ENCODE measurements around the gene AGO4.

DNA sequence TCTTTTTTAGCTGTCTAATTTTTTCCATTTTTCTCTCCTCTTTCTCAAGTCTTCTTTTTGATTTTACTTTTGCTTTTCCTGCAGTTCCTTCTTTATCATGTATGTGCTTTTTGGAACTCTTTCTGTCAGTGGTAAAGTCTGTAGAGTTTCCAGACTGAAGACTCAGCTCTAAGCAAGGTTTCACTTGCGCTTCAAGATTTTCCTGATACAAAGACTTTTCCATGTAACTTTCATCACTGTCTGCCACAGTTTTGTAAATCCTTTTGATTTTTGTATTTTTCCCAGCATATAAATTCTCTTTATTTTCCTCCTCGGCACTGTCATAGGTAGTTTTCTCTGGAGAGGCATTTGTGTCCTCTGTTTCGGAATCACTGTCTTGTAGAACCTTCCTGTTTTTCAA, 43.5 kb upstream of the AGO4 start:
- TF ChIP-seq, protein P1, sequence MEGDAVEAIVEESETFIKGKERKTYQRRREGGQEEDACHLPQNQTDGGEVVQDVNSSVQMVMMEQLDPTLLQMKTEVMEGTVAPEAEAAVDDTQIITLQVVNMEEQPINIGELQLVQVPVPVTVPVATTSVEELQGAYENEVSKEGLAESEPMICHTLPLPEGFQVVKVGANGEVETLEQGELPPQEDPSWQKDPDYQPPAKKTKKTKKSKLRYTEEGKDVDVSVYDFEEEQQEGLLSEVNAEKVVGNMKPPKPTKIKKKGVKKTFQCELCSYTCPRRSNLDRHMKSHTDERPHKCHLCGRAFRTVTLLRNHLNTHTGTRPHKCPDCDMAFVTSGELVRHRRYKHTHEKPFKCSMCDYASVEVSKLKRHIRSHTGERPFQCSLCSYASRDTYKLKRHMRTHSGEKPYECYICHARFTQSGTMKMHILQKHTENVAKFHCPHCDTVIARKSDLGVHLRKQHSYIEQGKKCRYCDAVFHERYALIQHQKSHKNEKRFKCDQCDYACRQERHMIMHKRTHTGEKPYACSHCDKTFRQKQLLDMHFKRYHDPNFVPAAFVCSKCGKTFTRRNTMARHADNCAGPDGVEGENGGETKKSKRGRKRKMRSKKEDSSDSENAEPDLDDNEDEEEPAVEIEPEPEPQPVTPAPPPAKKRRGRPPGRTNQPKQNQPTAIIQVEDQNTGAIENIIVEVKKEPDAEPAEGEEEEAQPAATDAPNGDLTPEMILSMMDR (conservative IDR thresholded peaks at IDR 0.05 in 1 of 2, IDR thresholded peaks at IDR 0.05 in 1 of 2; ENCODE audit: low read depth in 1 of 2, low read length in 2 of 2): no peak
- no peak for TF ChIP-seq EZH2 (IDR thresholded peaks at IDR 0.05; ENCODE audit: low read length, missing control alignments)

Measured in fibroblast of lung (primary cell).